Right ventricle myocardium superior (tissue), 1 donor: ENCODE data around the gene SCAPER. TPM values are rescaled to one million over a fixed set of nuclear protein-coding genes. Genes with fewer than 3 reads are reported as not detected.
"Not testable (repeated sequence)": the region's sequence is repeated elsewhere in the genome, so short reads cannot be mapped to it uniquely, and the experiment has no call there.

Experiments
- ATAC-seq: fragments of 200-7000 bp; cut with Tn5 transposase; one replicate; pipeline ENCODE4 v1.9.1; 2020; ENCODE audit warnings: mild to moderate bottlenecking; ENCODE audit not compliant: poor library complexity
- DNase-seq: peaks from one replicate; pipeline ENCODE4 v3.0.0-alpha.2; 2020
- intact Hi-C: fragments of 100-400 bp; cut with DNase I; formaldehyde crosslinking; loops from one replicate; pipeline ENCODE4 v1.11.2; 2022
- total RNA-seq: library from RNA; stranded (reverse); fragmentation: NEBNext Ultra II Directional; extraction: Animal tissue kit (Norgen Biotek cat#: 25700); gene quantifications from one replicate; pipeline ENCODE4 v1.2.1, GENCODE V29; 2021
- donor health status: DM: no; HTN: yes; CAD: no; lungs with severe emphysema.

The SCAPER gene
- total RNA-seq, 1 donor from 2014 or later, result 47.8 TPM

- ATAC-seq (no peak), DNase-seq (no peak)
- intact Hi-C loops, result no loop called here
Measured at GRCh38 chr15:76913737-76914136, 8.6 kb upstream of the SCAPER start.

GRCh38 chr15:76912430-76912829 lies 7.3 kb upstream of the SCAPER start:
- DNase-seq, result no peak
- no peak for ATAC-seq
- intact Hi-C loops, result no loop called here

- intact Hi-C loops, result no loop called here
- ATAC-seq, result no peak
- DNase-seq, result no peak
Measured at GRCh38 chr15:76905855-76906254, 715 bp upstream of the SCAPER start.

GRCh38 chr15:76904461-76905012 lies 603 bp downstream of the SCAPER start:
- DNase-seq, result no peak
- peak; percentile 37 for ATAC-seq

GRCh38 chr15:76903251-76903681 lies 1.9 kb downstream of the SCAPER start:
- ATAC-seq (no peak), DNase-seq (no peak)
- intact Hi-C loops, result no loop called here

More at GRCh38 chr15:76904461-76905012, 603 bp downstream of the SCAPER start:
- intact Hi-C loops, result no loop called here

- DNase-seq, result no peak
- intact Hi-C loops, result no loop called here
Measured at GRCh38 chr15:76901965-76902364, 3.2 kb downstream of the SCAPER start.

GRCh38 chr15:76899931-76900310 lies 5.2 kb downstream of the SCAPER start:
- DNase-seq, intact Hi-C loops, ATAC-seq: not testable (repeated sequence)

More at GRCh38 chr15:76901965-76902364, 3.2 kb downstream of the SCAPER start:
- ATAC-seq, result no peak

- DNase-seq, intact Hi-C loops, ATAC-seq: not testable (repeated sequence)
Measured at GRCh38 chr15:76899176-76899930, 5.8 kb downstream of the SCAPER start.

- intact Hi-C loops, result no loop called here
- ATAC-seq, result no peak
- DNase-seq, result no peak
Measured at GRCh38 chr15:76898102-76898501, 7.0 kb downstream of the SCAPER start.

- ATAC-seq (no peak), DNase-seq (no peak)
- intact Hi-C loops, result no loop called here
Measured at GRCh38 chr15:76894174-76894573, 11.0 kb downstream of the SCAPER start.

- DNase-seq, intact Hi-C loops, ATAC-seq: not testable (repeated sequence)
Measured at GRCh38 chr15:76892836-76893235, 12.3 kb downstream of the SCAPER start.

- DNase-seq, intact Hi-C loops, ATAC-seq: not testable (repeated sequence)
Measured at GRCh38 chr15:76887280-76888141, 17.6 kb downstream of the SCAPER start.

- ATAC-seq, result no peak
- intact Hi-C loops, result no loop called here
- DNase-seq, result no peak
Measured at GRCh38 chr15:76885212-76885611, 19.9 kb downstream of the SCAPER start.

- no peak for ATAC-seq
- no peak for DNase-seq
- intact Hi-C loops, result no loop called here
Measured at GRCh38 chr15:76875911-76876310, 29.2 kb downstream of the SCAPER start.

GRCh38 chr15:76873066-76873465 lies 32.1 kb downstream of the SCAPER start:
- intact Hi-C loops, ATAC-seq, DNase-seq: not testable (repeated sequence)

- ATAC-seq (no peak), DNase-seq (no peak)
- intact Hi-C loops, result no loop called here
Measured at GRCh38 chr15:76871930-76872329, 33.2 kb downstream of the SCAPER start.

GRCh38 chr15:76868740-76869139 lies 36.4 kb downstream of the SCAPER start:
- DNase-seq (no peak), ATAC-seq (peak; percentile 72)
- intact Hi-C loops, result no loop called here

- intact Hi-C loops, result no loop called here
- ATAC-seq, result peak; percentile 69
- no peak for DNase-seq
Measured at GRCh38 chr15:76866716-76867321, 38.3 kb downstream of the SCAPER start.

- DNase-seq (no peak), ATAC-seq (peak; percentile 90)
- intact Hi-C loops, result no loop called here
Measured at GRCh38 chr15:76866008-76866407, 39.1 kb downstream of the SCAPER start.
